Caco-2 (cell line): Measurements from ENCODE around the gene SLC6A2. TPM values are rescaled to one million over a fixed set of nuclear protein-coding genes. Genes with fewer than 3 reads are reported as not detected.

Experiments used
- BruUV-seq: library from RNA; stranded (reverse); fragments of 400-500 nt; replicated peaks from 2 replicates; lab custom pipeline; 2021; lab: Mats Ljungman, UMichigan
- CTCF ChIA-PET: fragments of 300-600 bp; sonication (Branson Sonifier 250); formaldehyde crosslinking; loops from one replicate; lab custom pipeline; 2022; ENCODE audit warnings: antibody characterized with exemption; lab: Charles Lee
- POLR2A ChIA-PET: fragments of 300-600 bp; sonication (Branson Sonifier 250); formaldehyde crosslinking; loops from one replicate; lab custom pipeline; 2022; ENCODE audit warnings: antibody characterized with exemption; lab: Charles Lee
- DNase-seq, 2 experiments: peaks; one replicate each; pipeline versions ENCODE4 v3.0.0 to v3.0.0-alpha.2; 2020 to 2022
- H3K27me3 ChIP-seq: replicated peaks from 2 replicates; pipeline ENCODE4 v1.6.0; 2011; ENCODE audit warnings: low read length; ENCODE audit not compliant: control insufficient read depth, insufficient read depth
- H3K36me3 ChIP-seq: 2 replicates; pipeline ENCODE4 v1.5.1; 2011; ENCODE audit warnings: low read length; ENCODE audit not compliant: control insufficient read depth, insufficient read depth
- H3K4me1 ChIP-seq: fragments of 250-450 bp; sonication (Bioruptor Pico); 2 replicates; pipeline ENCODE4 v1.5.1; 2020; ENCODE audit warnings: mild to moderate bottlenecking
- H3K4me3 ChIP-seq: 2 replicates; pipeline ENCODE4 v1.5.1; 2011; ENCODE audit warnings: low read depth, mild to moderate bottlenecking, control low read depth, low read length
- H3K9me3 ChIP-seq: fragments of 250-450 bp; sonication (Bioruptor Pico); 2 replicates; pipeline ENCODE4 v1.5.1; 2020; ENCODE audit warnings: mild to moderate bottlenecking, moderate library complexity
- H3K27ac Mint-ChIP-seq: one replicate; pipeline ENCODE4 v1.8.0; 2022; ENCODE audit warnings: mixed read lengths; ENCODE audit not compliant: unreplicated experiment
- H3K27me3 Mint-ChIP-seq: one replicate; pipeline ENCODE4 v1.8.0; 2022; ENCODE audit warnings: mixed read lengths; ENCODE audit not compliant: insufficient read depth, unreplicated experiment
- H3K36me3 Mint-ChIP-seq: one replicate; pipeline ENCODE4 v1.8.0; 2022; ENCODE audit warnings: mild to moderate bottlenecking, mixed read lengths; ENCODE audit not compliant: insufficient read depth, unreplicated experiment
- H3K4me1 Mint-ChIP-seq: one replicate; pipeline ENCODE4 v1.8.0; 2022; ENCODE audit warnings: low read depth, mixed read lengths; ENCODE audit not compliant: unreplicated experiment
- H3K4me3 Mint-ChIP-seq: one replicate; pipeline ENCODE4 v1.8.0; 2022; ENCODE audit warnings: mild to moderate bottlenecking, moderate library complexity, mixed read lengths; ENCODE audit not compliant: unreplicated experiment
- H3K9me3 Mint-ChIP-seq: one replicate; pipeline ENCODE4 v1.8.0; 2022; ENCODE audit warnings: mixed read lengths; ENCODE audit not compliant: unreplicated experiment
- CTCF ChIP-seq, 2 experiments: fragments of 200-600 bp in 1 of 2; IDR thresholded peaks; 1 replicate in 1 of 2; 2 replicates in 1 of 2; pipeline versions ENCODE4 v1.5.1 to v1.8.0; 2011 to 2022; ENCODE audit warnings: antibody characterized with exemption in 1 of 2, control low read depth in 1 of 2, inconsistent platforms in 1 of 2, low read depth in 1 of 2, low read length in 1 of 2, mild to moderate bottlenecking in 1 of 2, moderate library complexity in 1 of 2; ENCODE audit not compliant: insufficient read depth in 1 of 2, severe bottlenecking in 1 of 2, unreplicated experiment in 1 of 2
- intact Hi-C: fragments of 100-400 bp; cut with micrococcal nuclease; formaldehyde crosslinking; loops from one replicate; pipeline ENCODE4 v1.10.0; 2022; ENCODE audit not compliant: unreplicated experiment
- total RNA-seq: library from RNA; stranded (reverse); gene quantifications from 2 replicates; pipeline ENCODE4 v1.2.3, GENCODE V29; 2022

SLC6A2 gene
- total RNA-seq, 1 experiment from 2014 or later: not detected

GRCh38 chr16:55641430-55642056 lies 14.2 kb upstream of the SLC6A2 start:
- no peak for DNase-seq
- ChIA-PET CTCF (no interaction called here), POLR2A (no interaction called here)
- no TSS peak for BruUV-seq
- no peaks in the 10 kb centered on the region for H3K9me3 ChIP-seq
- Mint-ChIP-seq H3K36me3 (no peaks in the 10 kb centered on the region), H3K9me3 (no peaks in the 10 kb centered on the region), H3K4me1 (no peaks in the 10 kb centered on the region), H3K27ac (no peak overlapping the region), H3K4me3 (no peak overlapping the region), H3K27me3 (peaks cover 8% of the 10 kb centered on the region)
- no peak for TF ChIP-seq CTCF (IDR thresholded peaks at IDR 0.05; ENCODE audit: insufficient read depth in 1 of 2, low read depth in 1 of 2, low read length in 1 of 2, severe bottlenecking in 1 of 2, unreplicated experiment in 1 of 2)
- H3K4me3 ChIP-seq: no peak overlapping the region
- no peaks in the 10 kb centered on the region for H3K36me3 ChIP-seq
- intact Hi-C loops: loop anchor here (2.0 to 10.0 kb wide), 2 partner anchors 19 to 147 kb away; no protein-coding TSS in a partner anchor
- no peaks in the 10 kb centered on the region for H3K27me3 ChIP-seq
- peaks cover 6% of the 10 kb centered on the region; the same call in 1 of the 2 replicates for H3K4me1 ChIP-seq

- H3K9me3 Mint-ChIP-seq: no peaks in the 10 kb centered on the region
- intact Hi-C loops: loop anchor here (1.0 to 10.0 kb wide), 3 partner anchors 20 to 177 kb away; no protein-coding TSS in a partner anchor
- TF ChIP-seq CTCF (IDR thresholded peaks at IDR 0.05; ENCODE audit: insufficient read depth in 1 of 2, low read depth in 1 of 2, low read length in 1 of 2, severe bottlenecking in 1 of 2, unreplicated experiment in 1 of 2): no peak
- ChIA-PET CTCF (interaction anchor here (0.6 to 1.9 kb wide), 3 partner anchors 147 to 180 kb away, joined by 3 to 20 read pairs (median 6); no protein-coding TSS in a partner anchor), POLR2A (no interaction called here)
- BruUV-seq: no TSS peak
- Histone ChIP-seq H3K4me3 (no peak overlapping the region), H3K4me1 (no peaks in the 10 kb centered on the region; the same call in 1 of the 2 replicates), H3K36me3 (no peaks in the 10 kb centered on the region), H3K27me3 (no peaks in the 10 kb centered on the region), H3K9me3 (no peaks in the 10 kb centered on the region)
- no peaks in the 10 kb centered on the region for H3K4me1 Mint-ChIP-seq
- no peaks in the 10 kb centered on the region for H3K36me3 Mint-ChIP-seq
- H3K27me3 Mint-ChIP-seq: peaks cover 13% of the 10 kb centered on the region
- no peak for DNase-seq
- no peak overlapping the region for H3K27ac Mint-ChIP-seq
- H3K4me3 Mint-ChIP-seq: no peak overlapping the region
Observed at GRCh38 chr16:55642611-55643010, 13.2 kb upstream of the SLC6A2 start.

GRCh38 chr16:55643161-55643970 lies 12.4 kb upstream of the SLC6A2 start:
- Histone ChIP-seq H3K4me1 (no peaks in the 10 kb centered on the region), H3K36me3 (no peaks in the 10 kb centered on the region), H3K27me3 (no peaks in the 10 kb centered on the region), H3K4me3 (no peak overlapping the region), H3K9me3 (no peaks in the 10 kb centered on the region)
- H3K4me1 Mint-ChIP-seq: no peaks in the 10 kb centered on the region
- no peak overlapping the region for H3K4me3 Mint-ChIP-seq
- no peak overlapping the region for H3K27ac Mint-ChIP-seq
- H3K36me3 Mint-ChIP-seq: no peaks in the 10 kb centered on the region
- peak in 1 of 2 experiments; percentile 40 for TF ChIP-seq CTCF (IDR thresholded peaks at IDR 0.05; ENCODE audit: insufficient read depth in 1 of 2, low read depth in 1 of 2, low read length in 1 of 2, severe bottlenecking in 1 of 2, unreplicated experiment in 1 of 2)
- BruUV-seq: no TSS peak
- peak in 1 of 2 experiments; percentile 47 for DNase-seq
- intact Hi-C loops: loop anchor here (1.0 to 10.0 kb wide), 3 partner anchors 21 to 178 kb away; no protein-coding TSS in a partner anchor
- ChIA-PET CTCF (interaction anchor here (0.6 to 1.9 kb wide), 3 partner anchors 148 to 181 kb away, joined by 3 to 20 read pairs (median 6); no protein-coding TSS in a partner anchor), POLR2A (no interaction called here)
- H3K9me3 Mint-ChIP-seq: no peaks in the 10 kb centered on the region
- H3K27me3 Mint-ChIP-seq: peaks cover 14% of the 10 kb centered on the region
